Measurements from ENCODE around the gene GALNT18.

DNA sequence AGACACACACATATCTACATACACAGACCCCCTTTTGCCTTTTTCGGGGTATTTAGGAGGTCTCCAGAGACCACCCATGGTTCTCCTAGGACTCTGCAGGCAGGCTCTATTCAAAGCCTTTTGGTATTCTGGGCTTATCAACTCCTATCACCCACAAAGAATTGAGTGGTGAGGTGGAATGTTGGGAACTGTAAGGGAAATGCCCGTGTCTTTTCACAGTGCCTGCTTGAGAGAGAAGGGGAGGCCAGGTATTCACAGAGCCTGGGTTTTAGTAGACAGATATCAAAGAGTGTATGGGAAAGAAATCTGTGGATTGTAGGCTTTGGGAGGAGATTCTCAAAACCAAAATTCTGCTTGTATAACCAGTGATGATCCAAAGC lies 224.8 kb downstream of the GALNT18 start:
- TF ChIP-seq, protein P1, sequence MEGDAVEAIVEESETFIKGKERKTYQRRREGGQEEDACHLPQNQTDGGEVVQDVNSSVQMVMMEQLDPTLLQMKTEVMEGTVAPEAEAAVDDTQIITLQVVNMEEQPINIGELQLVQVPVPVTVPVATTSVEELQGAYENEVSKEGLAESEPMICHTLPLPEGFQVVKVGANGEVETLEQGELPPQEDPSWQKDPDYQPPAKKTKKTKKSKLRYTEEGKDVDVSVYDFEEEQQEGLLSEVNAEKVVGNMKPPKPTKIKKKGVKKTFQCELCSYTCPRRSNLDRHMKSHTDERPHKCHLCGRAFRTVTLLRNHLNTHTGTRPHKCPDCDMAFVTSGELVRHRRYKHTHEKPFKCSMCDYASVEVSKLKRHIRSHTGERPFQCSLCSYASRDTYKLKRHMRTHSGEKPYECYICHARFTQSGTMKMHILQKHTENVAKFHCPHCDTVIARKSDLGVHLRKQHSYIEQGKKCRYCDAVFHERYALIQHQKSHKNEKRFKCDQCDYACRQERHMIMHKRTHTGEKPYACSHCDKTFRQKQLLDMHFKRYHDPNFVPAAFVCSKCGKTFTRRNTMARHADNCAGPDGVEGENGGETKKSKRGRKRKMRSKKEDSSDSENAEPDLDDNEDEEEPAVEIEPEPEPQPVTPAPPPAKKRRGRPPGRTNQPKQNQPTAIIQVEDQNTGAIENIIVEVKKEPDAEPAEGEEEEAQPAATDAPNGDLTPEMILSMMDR (IDR thresholded peaks at IDR 0.05): no peak
- TF ChIP-seq POLR2A (IDR thresholded peaks at IDR 0.05) (no peak), POLR2AphosphoS5 (IDR thresholded peaks at IDR 0.05) (no peak)

Measured in prostate gland (tissue), 2 donors.